Measurements from ENCODE around the gene HERPUD2. TPM values are rescaled to one million over a fixed set of nuclear protein-coding genes. Genes with fewer than 3 reads are reported as not detected.
"Not testable (repeated sequence)": the region's sequence is repeated elsewhere in the genome, so short reads cannot be mapped to it uniquely, and the experiment has no call there.

The HERPUD2 gene
- total RNA-seq, 2 experiments from 2014 or later = 24.9 to 25.0 TPM

DNA sequence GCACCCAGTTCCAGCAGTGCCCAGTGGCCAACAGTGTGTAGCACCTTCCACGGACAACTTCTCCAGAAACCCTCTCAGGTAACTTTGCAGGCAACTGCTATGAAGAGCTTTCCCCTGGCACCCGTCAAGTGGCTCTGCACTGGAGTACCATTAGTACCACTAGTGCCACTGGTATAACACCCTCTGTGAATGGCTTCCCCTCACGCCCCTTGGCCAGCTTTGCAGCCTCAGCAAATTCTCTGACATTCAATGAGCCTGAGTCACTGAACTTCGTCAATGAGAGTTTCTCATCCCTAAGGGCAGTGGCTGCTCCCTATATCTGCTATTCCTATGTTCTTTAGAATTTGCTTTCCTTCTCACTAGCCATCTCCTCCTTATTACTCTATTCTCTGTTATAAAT is 7.6 kb upstream of the HERPUD2 start:
- DNase-seq = no peak
- H3K27ac Mint-ChIP-seq = no peak overlapping the region
- no peaks in the 10 kb centered on the region for H3K36me3 Mint-ChIP-seq (ENCODE audit: low read depth)
- H3K9me3 Mint-ChIP-seq = no peaks in the 10 kb centered on the region
- no peaks in the 10 kb centered on the region for H3K27me3 Mint-ChIP-seq
- peaks cover 21% of the 10 kb centered on the region for H3K4me1 Mint-ChIP-seq (ENCODE audit: low read depth)
- intact Hi-C loops (cut with micrococcal nuclease) = no loop called here
- TF ChIP-seq, protein P1, sequence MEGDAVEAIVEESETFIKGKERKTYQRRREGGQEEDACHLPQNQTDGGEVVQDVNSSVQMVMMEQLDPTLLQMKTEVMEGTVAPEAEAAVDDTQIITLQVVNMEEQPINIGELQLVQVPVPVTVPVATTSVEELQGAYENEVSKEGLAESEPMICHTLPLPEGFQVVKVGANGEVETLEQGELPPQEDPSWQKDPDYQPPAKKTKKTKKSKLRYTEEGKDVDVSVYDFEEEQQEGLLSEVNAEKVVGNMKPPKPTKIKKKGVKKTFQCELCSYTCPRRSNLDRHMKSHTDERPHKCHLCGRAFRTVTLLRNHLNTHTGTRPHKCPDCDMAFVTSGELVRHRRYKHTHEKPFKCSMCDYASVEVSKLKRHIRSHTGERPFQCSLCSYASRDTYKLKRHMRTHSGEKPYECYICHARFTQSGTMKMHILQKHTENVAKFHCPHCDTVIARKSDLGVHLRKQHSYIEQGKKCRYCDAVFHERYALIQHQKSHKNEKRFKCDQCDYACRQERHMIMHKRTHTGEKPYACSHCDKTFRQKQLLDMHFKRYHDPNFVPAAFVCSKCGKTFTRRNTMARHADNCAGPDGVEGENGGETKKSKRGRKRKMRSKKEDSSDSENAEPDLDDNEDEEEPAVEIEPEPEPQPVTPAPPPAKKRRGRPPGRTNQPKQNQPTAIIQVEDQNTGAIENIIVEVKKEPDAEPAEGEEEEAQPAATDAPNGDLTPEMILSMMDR (IDR thresholded peaks at IDR 0.05) = no peak
- ATAC-seq = no peak
- no peak overlapping the region for H3K4me3 Mint-ChIP-seq
- ChIA-PET POLR2A (no interaction called here), CTCF (interaction anchor here (1.3 to 3.8 kb wide), 2 partner anchors 11 to 205 kb away, joined by 3 to 12 read pairs; no protein-coding TSS in a partner anchor)

DNA sequence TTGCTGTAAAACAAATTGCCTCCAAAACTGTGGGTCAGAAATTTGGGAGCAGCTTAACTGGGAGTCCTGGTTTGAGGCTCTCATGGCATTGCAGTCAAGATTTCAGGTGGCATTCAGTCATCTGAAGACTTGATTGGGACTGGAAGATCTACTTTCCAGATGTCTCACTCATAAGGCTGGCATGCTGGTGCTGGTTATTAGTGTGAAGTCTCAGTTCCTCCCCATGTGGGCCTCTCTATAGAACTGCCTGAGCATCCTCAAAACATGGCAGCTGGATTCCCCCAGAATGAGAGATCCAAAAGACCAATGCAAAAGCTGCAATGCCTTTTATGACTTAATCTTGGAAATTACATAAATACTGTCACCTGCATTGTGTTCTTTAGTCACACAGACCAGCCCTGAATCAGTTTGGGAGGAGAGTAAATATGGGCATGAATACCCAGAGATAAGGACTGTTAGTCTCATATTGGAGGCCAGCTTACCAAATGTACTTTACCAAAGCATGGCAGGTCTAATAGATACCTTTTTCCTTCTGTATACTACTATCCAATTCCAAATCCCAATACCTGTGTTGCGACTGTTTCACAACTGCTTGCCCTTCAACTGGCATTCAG is 6.5 kb upstream of the HERPUD2 start:
- Mint-ChIP-seq H3K4me3 (no peak overlapping the region), H3K4me1 (ENCODE audit: low read depth) (peaks cover 31% of the 10 kb centered on the region), H3K9me3 (no peaks in the 10 kb centered on the region), H3K27me3 (no peaks in the 10 kb centered on the region), H3K36me3 (ENCODE audit: low read depth) (peaks cover 9% of the 10 kb centered on the region), H3K27ac (no peak overlapping the region)
- intact Hi-C loops (cut with micrococcal nuclease) = no loop called here
- CTCF ChIA-PET = interaction anchor here (1.6 to 2.3 kb wide), 3 partner anchors 8 to 205 kb away, joined by 3 to 11 read pairs (median 7); no protein-coding TSS in a partner anchor
- TF ChIP-seq, protein P1 (IDR thresholded peaks at IDR 0.05) = no peak
- ATAC-seq (peak; percentile 49), DNase-seq (no peak)
- POLR2A ChIA-PET = interaction anchor here (0.7 to 1.0 kb wide), 2 partner anchors 99 to 187 kb away, joined by 3 read pairs; partner anchors contain the start of gene SEPTIN7

DNA sequence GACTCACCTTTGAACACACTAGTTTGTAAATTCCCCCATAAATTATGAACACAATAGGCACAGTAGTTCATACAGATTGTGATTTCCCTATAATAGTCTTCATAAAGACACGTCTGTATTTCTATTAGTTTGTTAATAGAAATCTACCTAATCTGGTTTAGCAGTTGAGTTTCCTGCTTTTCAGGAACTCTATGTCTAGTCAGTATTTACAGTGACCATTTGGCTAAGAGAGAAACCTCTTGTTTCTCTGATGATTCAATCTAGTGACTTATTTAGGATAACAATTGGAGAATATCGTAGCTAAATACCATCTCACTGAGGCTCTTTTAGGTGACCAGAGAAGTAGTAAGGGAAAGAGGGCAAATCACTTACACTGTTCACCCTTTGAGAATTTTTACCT is 5.9 kb upstream of the HERPUD2 start:
- TF ChIP-seq, protein P1 (IDR thresholded peaks at IDR 0.05) = no peak
- Mint-ChIP-seq H3K27me3 (no peaks in the 10 kb centered on the region), H3K27ac (no peak overlapping the region), H3K9me3 (no peaks in the 10 kb centered on the region), H3K4me1 (ENCODE audit: low read depth) (peaks cover 36% of the 10 kb centered on the region), H3K36me3 (ENCODE audit: low read depth) (peaks cover 12% of the 10 kb centered on the region), H3K4me3 (no peak overlapping the region)
- intact Hi-C loops (cut with micrococcal nuclease) = no loop called here
- POLR2A ChIA-PET = interaction anchor here (1.0 kb wide), 1 partner anchor 100 kb away, joined by 3 read pairs; the partner anchor contains the start of gene SEPTIN7
- ATAC-seq (no peak), DNase-seq (no peak)
- CTCF ChIA-PET = interaction anchor here (0.7 to 2.3 kb wide), 7 partner anchors 9 to 209 kb away, joined by 3 to 11 read pairs (median 4); partner anchors contain the start of gene SEPTIN7

DNA sequence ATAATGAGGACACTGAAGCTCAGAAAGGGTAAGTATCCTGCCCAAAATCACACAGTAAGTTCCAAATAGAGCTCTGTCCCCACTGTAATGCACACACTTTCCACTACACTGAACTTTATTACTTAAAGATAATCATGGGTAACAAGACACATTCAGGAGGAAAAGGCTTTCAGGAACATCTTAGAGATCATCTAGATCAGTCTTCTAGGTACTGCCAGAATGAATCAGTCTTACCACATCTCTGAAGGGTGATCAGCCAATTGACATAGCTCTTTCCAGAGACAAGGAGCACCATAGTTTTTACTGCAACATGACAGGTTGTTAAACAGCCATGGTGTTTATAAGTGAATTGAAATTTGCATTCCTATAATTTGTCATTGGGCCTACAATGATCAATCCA is 5.4 kb upstream of the HERPUD2 start:
- DNase-seq (no peak), ATAC-seq (peak; percentile 49)
- POLR2A ChIA-PET = interaction anchor here (0.7 to 1.2 kb wide), 3 partner anchors 10 to 100 kb away, joined by 4 to 5 read pairs (median 4); partner anchors contain the start of gene SEPTIN7
- Mint-ChIP-seq H3K4me3 (no peak overlapping the region), H3K36me3 (ENCODE audit: low read depth) (peaks cover 12% of the 10 kb centered on the region), H3K9me3 (no peaks in the 10 kb centered on the region), H3K27me3 (no peaks in the 10 kb centered on the region), H3K4me1 (ENCODE audit: low read depth) (peaks cover 37% of the 10 kb centered on the region), H3K27ac (peak overlapping the region; percentile 29)
- CTCF ChIA-PET = interaction anchor here (0.7 to 2.3 kb wide), 12 partner anchors 9 to 216 kb away, joined by 3 to 11 read pairs (median 3); partner anchors contain the start of gene SEPTIN7
- TF ChIP-seq, protein P1 (IDR thresholded peaks at IDR 0.05) = no peak
- intact Hi-C loops (cut with micrococcal nuclease) = no loop called here

DNA sequence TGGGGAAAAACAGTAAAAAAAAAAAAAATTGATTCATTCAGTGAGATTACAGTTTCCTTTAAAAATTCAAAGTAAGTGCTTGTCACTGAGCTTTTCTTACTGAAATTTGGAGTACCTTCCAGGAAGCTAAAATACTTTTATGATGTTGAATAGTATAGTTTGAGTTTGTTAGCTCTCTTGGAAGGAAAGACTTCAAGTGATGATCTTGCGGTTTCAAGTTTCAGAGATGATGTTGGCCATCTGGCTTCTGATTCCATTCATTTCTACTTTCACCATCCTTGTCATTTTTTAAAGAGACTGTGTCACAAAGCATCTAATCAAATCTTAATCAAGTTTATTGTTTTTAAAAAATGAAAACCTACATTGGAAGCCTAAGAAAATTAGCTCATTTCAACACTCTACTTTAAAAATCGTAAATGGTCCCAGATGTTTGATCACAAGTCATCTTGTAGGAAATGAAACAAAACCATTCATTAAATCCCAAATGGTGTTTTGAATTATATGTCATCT is 4.9 kb upstream of the HERPUD2 start:
- ChIA-PET POLR2A (interaction anchor here (0.7 to 1.2 kb wide), 3 partner anchors 9 to 101 kb away, joined by 4 to 5 read pairs (median 4); partner anchors contain the start of gene SEPTIN7), CTCF (interaction anchor here (1.0 to 2.3 kb wide), 12 partner anchors 10 to 217 kb away, joined by 3 to 11 read pairs (median 4); partner anchors contain the start of gene SEPTIN7)
- H3K27ac Mint-ChIP-seq = peak overlapping the region; percentile 30
- no peaks in the 10 kb centered on the region for H3K27me3 Mint-ChIP-seq
- intact Hi-C loops (cut with micrococcal nuclease) = no loop called here
- DNase-seq (no peak), ATAC-seq (no peak)
- H3K36me3 Mint-ChIP-seq (ENCODE audit: low read depth) = peaks cover 12% of the 10 kb centered on the region
- H3K9me3 Mint-ChIP-seq = no peaks in the 10 kb centered on the region
- peaks cover 37% of the 10 kb centered on the region for H3K4me1 Mint-ChIP-seq (ENCODE audit: low read depth)
- no peak overlapping the region for H3K4me3 Mint-ChIP-seq
- TF ChIP-seq, protein P1 (IDR thresholded peaks at IDR 0.05) = no peak

DNA sequence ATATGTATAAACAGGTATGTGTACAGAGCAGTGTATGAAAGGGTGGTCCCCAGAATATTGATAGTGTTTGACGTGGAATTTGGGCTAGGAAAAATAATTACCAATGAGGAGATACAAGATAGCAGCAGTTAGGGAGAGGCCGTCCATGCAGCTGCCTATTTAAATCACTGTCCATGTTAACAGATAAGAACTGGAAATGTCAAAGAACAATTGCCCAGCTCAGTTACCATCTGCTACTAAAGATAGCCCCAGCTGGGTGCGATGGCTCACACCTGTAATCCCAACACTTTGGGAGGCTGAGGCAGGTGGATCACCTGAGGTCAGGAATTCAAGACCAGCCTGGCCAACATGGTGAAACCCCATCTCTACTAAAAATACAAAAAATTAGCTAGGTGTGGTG is 3.4 kb upstream of the HERPUD2 start:
- Mint-ChIP-seq H3K36me3 (ENCODE audit: low read depth) (peaks cover 14% of the 10 kb centered on the region), H3K4me1 (ENCODE audit: low read depth) (peaks cover 37% of the 10 kb centered on the region)
- H3K27me3 Mint-ChIP-seq; ATAC-seq; H3K27ac Mint-ChIP-seq; intact Hi-C loops (cut with micrococcal nuclease); H3K4me3 Mint-ChIP-seq; H3K9me3 Mint-ChIP-seq; DNase-seq: not testable (repeated sequence)
- ChIA-PET CTCF (interaction anchor here (1.6 to 6.4 kb wide), 5 partner anchors 10 to 218 kb away, joined by 4 to 49 read pairs (median 8); no protein-coding TSS in a partner anchor), POLR2A (interaction anchor here (1.3 to 2.1 kb wide), 3 partner anchors 9 to 109 kb away, joined by 3 to 7 read pairs (median 5); partner anchors contain the start of gene SEPTIN7)

Measured in activated CD8-positive, alpha-beta T cell treated with anti-CD3 and anti-CD28 coated beads for 36 hours (primary cell).